ENCODE results near the gene IL18.

- TF ChIP-seq CTCF (IDR thresholded peaks at IDR 0.05; ENCODE audit: low read length) (no peak), EZH2 (optimal IDR thresholded peaks at IDR 0.05; ENCODE audit: low read depth, low read length) (no peak)
Measured at GRCh38 chr11:112172362-112172994, 8.6 kb upstream of the IL18 start.

Measured in MM.1S (cell line).